PC-3 (cell line): ENCODE measurements around the gene UCKL1.

Experiments
- EZH2 ChIP-seq: fragments of 300-600 bp; sonication (generic); IDR thresholded peaks from one replicate; pipeline ENCODE4 v1.6.1; 2017; ENCODE audit warnings: antibody characterized with exemption, mild to moderate bottlenecking, low read length; ENCODE audit not compliant: unreplicated experiment
- EZH2phosphoT487 ChIP-seq: fragments of 300-600 bp; sonication (generic); IDR thresholded peaks from 2 replicates; pipeline ENCODE4 v1.6.1; 2018; ENCODE audit warnings: mild to moderate bottlenecking, antibody characterized with exemption, low read length, borderline replicate concordance
- TF ChIP-seq, protein P1 (sequence below): fragments of 300-600 bp; sonication (generic); conservative IDR thresholded peaks from 2 replicates; pipeline ENCODE4 v1.5.1; 2017; ENCODE audit warnings: antibody characterized with exemption, low read depth, mild to moderate bottlenecking, low read length

- TF ChIP-seq, protein P1, sequence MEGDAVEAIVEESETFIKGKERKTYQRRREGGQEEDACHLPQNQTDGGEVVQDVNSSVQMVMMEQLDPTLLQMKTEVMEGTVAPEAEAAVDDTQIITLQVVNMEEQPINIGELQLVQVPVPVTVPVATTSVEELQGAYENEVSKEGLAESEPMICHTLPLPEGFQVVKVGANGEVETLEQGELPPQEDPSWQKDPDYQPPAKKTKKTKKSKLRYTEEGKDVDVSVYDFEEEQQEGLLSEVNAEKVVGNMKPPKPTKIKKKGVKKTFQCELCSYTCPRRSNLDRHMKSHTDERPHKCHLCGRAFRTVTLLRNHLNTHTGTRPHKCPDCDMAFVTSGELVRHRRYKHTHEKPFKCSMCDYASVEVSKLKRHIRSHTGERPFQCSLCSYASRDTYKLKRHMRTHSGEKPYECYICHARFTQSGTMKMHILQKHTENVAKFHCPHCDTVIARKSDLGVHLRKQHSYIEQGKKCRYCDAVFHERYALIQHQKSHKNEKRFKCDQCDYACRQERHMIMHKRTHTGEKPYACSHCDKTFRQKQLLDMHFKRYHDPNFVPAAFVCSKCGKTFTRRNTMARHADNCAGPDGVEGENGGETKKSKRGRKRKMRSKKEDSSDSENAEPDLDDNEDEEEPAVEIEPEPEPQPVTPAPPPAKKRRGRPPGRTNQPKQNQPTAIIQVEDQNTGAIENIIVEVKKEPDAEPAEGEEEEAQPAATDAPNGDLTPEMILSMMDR, result no peak
- TF ChIP-seq EZH2 (no peak), EZH2phosphoT487 (no peak)
These were observed 4.6 kb downstream of the UCKL1 start for GRCh38 chr20:63951398-63952209.
